ENCODE results near the gene TPP1.

Gene TPP1

DNA sequence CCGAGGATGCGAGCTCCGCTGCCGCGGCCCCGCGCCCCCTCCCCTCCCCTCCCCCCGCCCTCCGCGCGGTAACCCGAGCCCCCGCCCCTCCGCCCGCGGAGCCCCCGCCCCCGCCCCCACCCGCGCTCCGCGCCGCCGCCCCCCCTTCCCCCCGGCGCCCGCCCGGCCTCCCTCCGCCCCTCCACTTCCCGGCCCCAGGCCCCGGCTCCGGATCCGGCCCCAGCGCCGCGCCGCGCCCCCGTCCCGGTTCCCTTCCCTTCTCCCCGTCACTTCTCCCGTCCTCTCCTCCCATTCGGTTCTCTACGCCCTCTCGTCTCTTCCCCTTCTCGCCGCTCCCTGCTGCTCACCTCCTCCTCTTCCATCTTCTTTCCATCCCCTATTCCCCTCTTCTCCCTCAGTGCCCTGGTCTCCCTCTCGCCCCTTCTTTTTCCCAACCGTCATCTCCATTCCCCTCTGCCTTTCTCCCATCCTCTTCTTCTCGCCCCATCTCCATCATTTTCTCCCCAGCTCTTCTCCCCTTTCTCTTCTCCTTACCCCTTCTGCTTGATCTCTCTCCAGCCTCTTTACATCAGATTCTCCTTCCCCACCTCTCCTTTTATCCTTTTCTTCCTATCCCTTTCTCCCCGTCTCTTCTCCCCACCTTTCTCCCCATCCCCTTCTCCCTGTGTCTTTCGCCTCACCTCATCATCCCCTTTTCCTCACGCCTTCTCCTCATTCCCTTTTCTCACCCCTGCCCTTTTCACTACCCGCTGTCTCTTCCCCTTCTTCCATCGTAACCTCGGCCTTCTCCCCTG, 36.8 kb upstream of the TPP1 start, which contains the start of gene DCHS1:
DCHS1 (minus strand) TSS at position 20 of the 794 bp plus-strand sequence. CDS start 14,196 bp downstream, outside the sequence.
- Histone ChIP-seq H3K27me3 (replicated peaks; ENCODE audit: control insufficient read depth, insufficient read depth, low read length) (peaks cover 5% of the 10 kb centered on the region), H3K4me3 (replicated peaks; ENCODE audit: low read depth, low read length) (no peak within 1 kb of the TSS), H3K36me3 (ENCODE audit: control insufficient read depth, insufficient read depth, low read length) (no peaks in the 10 kb centered on the region)
- DNase-seq (ENCODE audit: extremely low read depth, insufficient read length), result no peak
- TF ChIP-seq, protein P1, sequence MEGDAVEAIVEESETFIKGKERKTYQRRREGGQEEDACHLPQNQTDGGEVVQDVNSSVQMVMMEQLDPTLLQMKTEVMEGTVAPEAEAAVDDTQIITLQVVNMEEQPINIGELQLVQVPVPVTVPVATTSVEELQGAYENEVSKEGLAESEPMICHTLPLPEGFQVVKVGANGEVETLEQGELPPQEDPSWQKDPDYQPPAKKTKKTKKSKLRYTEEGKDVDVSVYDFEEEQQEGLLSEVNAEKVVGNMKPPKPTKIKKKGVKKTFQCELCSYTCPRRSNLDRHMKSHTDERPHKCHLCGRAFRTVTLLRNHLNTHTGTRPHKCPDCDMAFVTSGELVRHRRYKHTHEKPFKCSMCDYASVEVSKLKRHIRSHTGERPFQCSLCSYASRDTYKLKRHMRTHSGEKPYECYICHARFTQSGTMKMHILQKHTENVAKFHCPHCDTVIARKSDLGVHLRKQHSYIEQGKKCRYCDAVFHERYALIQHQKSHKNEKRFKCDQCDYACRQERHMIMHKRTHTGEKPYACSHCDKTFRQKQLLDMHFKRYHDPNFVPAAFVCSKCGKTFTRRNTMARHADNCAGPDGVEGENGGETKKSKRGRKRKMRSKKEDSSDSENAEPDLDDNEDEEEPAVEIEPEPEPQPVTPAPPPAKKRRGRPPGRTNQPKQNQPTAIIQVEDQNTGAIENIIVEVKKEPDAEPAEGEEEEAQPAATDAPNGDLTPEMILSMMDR (IDR thresholded peaks at IDR 0.05; ENCODE audit: insufficient read depth, low read length, poor library complexity, severe bottlenecking), result no peak

DNA sequence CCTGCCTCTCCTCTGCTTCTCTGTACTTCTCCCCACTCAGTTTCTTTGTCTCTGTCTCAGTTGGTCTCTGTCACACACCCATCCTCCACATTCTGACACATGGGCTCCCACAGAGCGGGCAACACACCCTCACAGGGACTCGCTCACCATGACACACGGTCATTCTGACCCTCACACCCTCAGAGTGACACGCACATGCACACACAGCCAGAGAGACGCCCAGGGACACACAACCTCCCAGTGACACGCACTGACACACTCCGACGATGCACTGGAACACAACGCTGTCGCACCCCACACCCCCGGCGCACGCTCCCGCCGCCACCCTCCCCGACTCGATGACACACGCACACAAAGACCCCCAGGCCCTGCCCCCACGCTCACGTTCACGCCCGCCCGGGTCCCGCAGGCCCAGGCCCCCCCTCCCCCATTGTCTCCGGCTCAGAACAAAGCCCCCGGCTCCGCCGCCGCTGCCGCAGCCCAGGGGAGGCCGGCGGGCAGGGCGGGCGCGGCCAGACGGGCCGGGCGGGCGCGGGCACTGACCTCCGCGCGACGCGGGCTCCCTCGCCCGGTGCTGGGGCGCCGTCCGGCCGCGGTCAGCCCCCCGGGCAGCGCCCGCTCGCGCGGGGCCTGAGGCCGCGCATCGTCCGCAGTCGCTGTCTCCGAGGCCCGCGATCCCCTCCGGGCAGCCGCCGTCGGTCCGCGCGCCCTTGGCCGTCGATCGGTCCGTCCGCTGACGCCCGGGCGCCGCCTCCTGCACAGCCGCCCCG, 36.0 kb upstream of the TPP1 start:
- Histone ChIP-seq H3K27me3 (replicated peaks; ENCODE audit: control insufficient read depth, insufficient read depth, low read length) (peaks cover 5% of the 10 kb centered on the region), H3K4me3 (replicated peaks; ENCODE audit: low read depth, low read length) (no peak overlapping the region), H3K36me3 (ENCODE audit: control insufficient read depth, insufficient read depth, low read length) (no peaks in the 10 kb centered on the region)
- DNase-seq (ENCODE audit: extremely low read depth, insufficient read length), result no peak
- TF ChIP-seq, protein P1 (IDR thresholded peaks at IDR 0.05; ENCODE audit: insufficient read depth, low read length, poor library complexity, severe bottlenecking), result no peak

DNA sequence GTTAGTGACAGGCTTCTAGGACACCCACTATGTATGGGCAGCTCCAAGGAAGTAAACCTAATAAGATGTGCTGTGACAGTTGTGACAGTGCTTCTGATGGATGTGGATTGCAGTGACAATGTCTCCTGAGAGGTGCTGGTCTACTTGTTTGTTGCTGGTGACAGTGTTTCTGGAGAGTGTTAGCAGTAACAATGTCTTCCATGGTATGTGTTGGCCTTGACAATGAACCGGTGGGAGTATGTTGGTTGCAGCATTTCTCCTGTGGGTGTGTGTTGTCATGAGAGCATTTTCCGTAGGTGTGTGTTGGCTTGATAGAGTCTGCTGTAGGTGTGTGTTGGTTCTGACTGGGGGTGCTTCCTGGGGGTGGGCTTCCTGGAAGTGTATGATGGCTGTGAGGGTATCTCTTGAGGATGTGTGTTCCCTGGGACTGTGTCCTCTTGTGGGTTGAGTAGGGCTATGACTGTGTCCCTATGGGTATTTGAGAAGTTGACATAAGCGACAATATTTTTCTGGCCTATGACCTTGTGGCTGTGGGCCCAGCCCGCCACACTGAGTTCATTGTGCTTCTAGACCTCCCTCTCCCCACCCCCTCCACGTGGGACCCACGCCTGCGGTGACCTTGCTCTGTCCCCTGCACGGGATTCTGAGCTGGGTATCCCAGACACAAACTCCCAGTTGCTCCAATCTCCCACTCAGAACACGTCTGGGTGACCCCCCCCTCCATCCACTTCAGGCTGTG, 35.2 kb upstream of the TPP1 start:
- no peaks in the 10 kb centered on the region for H3K36me3 ChIP-seq (ENCODE audit: control insufficient read depth, insufficient read depth, low read length)
- peaks cover 5% of the 10 kb centered on the region for H3K27me3 ChIP-seq (replicated peaks; ENCODE audit: control insufficient read depth, insufficient read depth, low read length)
- no peak overlapping the region for H3K4me3 ChIP-seq (replicated peaks; ENCODE audit: low read depth, low read length)
- DNase-seq (ENCODE audit: extremely low read depth, insufficient read length), result no peak
- TF ChIP-seq, protein P1 (IDR thresholded peaks at IDR 0.05; ENCODE audit: insufficient read depth, low read length, poor library complexity, severe bottlenecking), result no peak

DNA sequence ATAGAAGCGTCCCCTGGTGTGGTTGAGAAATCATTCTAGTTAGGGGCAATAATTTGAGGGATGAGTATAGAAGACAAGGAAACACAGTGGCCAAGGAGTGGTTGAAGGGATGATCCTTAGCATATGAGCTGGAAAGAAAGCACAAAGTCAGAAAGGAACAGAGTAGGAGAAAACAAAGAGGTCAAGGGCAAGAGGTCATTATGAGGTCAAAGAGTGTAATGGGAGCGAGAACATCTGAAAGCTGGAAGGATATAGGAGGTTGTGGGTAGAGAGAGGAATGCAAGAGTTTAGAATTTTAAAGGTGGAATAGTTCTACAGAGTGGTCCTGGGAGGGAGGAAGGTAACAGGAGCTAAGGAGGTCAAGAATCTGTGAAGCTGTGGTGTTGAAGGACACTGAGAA, 34.4 kb upstream of the TPP1 start:
- no peaks in the 10 kb centered on the region for H3K36me3 ChIP-seq (ENCODE audit: control insufficient read depth, insufficient read depth, low read length)

DNA sequence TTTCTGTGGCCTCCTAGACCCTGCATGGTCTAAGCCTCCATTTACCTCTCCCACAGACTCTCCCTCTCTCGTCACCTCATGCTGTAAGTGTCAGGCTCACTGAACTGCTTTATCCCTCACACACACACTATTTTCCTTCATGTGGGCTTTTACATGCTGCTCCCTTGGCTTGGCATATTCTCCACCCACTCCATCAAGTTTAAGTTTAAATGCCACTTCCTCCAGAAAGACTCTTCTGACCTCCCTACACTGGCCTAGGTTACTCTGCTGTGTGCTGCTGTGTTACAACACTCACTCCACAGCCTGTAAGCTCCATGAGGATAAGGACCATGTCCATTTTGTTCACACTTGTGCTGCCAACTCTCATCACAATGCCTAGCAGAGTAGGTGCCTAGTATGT, 33.9 kb upstream of the TPP1 start:
- no peak overlapping the region for H3K4me3 ChIP-seq (replicated peaks; ENCODE audit: low read depth, low read length)
- DNase-seq (ENCODE audit: extremely low read depth, insufficient read length), result no peak
- H3K36me3 ChIP-seq (ENCODE audit: control insufficient read depth, insufficient read depth, low read length), result no peaks in the 10 kb centered on the region
- peaks cover 5% of the 10 kb centered on the region for H3K27me3 ChIP-seq (replicated peaks; ENCODE audit: control insufficient read depth, insufficient read depth, low read length)
- TF ChIP-seq, protein P1 (IDR thresholded peaks at IDR 0.05; ENCODE audit: insufficient read depth, low read length, poor library complexity, severe bottlenecking), result no peak

More for the DNA sequence above, 34.4 kb upstream of the TPP1 start:
- DNase-seq (ENCODE audit: extremely low read depth, insufficient read length), result no peak
- Histone ChIP-seq H3K4me3 (replicated peaks; ENCODE audit: low read depth, low read length) (no peak overlapping the region), H3K27me3 (replicated peaks; ENCODE audit: control insufficient read depth, insufficient read depth, low read length) (peaks cover 5% of the 10 kb centered on the region)
- TF ChIP-seq, protein P1 (IDR thresholded peaks at IDR 0.05; ENCODE audit: insufficient read depth, low read length, poor library complexity, severe bottlenecking), result no peak

Measured in GM06990 (cell line).